GM21360 (cell line): ENCODE measurements around the gene MLLT1.

Experiments used
- ATAC-seq: cut with Tn5 transposase; IDR thresholded peaks from one replicate; pipeline ENCODE4 v1.9.1; 2021; ENCODE audit warnings: mild to moderate bottlenecking, moderate library complexity; ENCODE audit not compliant: unreplicated experiment

The MLLT1 gene

DNA sequence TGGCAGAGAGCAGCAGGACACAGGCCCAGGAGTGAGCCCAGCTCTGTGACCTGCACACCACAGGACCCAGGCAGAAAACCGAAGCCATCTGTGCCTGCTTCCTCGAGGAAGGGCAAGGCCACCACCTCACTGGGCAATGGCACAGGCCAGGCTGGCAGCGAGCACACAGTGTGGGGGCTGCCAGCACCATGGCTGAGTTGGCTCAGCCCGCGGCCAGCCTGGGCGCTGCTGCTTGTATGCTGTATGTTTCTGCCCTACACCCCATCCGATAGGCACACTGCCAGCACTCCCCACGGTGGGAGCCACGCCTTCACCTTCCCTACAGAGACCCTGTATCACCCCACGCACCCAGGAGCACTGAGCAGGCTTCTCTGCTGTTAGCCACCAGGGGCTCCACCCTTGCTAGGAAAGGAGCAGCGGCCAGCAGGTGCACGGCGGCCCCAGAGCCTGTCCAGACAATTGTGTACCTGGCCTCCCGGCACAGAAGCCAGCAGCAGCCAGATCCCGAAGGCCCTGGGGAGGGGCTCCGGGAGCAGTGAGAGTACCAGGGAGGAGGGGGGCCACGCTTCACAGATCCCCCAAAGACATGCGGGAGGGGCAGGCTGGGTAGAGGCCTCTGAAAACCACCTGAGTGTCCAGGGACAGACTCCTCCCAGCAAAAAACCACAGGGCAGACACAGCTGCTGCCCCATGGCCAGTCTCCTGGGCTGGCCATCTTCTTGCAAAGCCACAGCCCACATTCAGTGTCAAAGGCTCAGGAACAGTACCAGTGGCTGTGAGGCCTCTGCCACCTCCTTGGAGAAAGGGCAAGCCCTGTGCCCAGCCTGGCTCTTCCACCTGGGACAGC is 56.1 kb downstream of the MLLT1 start:
- ATAC-seq: no peak

DNA sequence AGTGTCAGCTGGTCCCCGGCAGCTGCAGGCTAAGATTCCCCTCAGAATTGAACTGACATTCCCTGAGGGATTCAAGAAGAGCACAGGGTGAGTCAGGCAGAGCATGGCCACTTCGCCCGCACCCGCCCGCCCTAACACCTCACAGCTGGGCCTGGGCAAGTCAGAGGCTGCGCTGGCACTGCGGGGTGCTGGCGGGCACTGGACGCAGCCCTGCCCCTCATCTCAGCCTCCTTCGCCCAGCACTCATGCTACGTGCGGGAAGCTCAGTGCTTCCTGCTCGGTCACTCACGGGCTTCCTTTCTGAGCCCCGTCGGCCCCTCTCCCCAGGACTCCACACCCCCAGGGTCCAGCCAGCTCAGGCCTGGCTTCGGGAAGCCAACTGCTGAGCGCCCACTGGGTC is 56.9 kb downstream of the MLLT1 start:
- no peak for ATAC-seq

DNA sequence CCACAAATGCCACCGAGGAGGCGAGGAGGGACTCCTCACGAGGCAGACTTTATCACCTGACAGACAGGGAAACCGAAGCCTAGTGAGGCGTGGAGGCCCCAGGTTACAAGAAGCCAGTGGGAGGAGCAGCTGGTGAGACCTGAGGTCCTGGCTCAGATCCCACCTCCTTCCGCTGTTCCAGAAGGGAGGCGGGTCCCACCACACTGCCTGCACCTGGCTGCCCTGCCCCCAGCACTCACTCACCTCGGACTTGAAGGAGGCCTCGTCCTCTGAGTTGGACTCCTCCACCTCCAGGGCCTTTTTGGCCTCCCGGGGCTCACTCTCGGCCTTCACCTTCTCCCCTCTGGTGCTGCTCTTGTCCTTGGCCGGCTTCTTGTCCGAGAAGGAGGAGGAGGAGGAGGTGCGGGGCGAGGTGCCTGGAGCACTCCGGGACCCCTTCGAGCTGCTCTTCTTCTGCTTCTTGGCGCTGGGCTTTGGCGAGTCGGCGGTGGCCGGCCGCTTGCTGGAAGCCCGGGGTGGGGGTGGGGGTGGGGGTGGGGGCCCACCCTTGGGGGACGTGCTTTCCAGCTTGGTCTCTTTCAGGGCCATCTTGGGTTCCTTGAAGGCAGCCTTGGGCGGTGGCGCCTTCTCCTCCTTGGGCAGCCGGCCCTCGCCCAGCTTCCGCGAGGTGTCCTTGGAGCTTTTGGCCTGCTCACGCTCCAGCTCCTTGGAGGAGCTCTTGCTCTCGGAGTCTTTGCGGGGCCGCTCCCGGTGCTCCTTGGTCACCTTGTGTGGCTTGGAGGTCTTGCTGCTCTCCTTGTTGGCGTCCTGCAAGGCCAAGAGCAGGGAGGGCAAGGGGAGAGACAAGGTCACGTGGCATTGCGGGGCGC is 57.7 kb downstream of the MLLT1 start:
- no peak for ATAC-seq

DNA sequence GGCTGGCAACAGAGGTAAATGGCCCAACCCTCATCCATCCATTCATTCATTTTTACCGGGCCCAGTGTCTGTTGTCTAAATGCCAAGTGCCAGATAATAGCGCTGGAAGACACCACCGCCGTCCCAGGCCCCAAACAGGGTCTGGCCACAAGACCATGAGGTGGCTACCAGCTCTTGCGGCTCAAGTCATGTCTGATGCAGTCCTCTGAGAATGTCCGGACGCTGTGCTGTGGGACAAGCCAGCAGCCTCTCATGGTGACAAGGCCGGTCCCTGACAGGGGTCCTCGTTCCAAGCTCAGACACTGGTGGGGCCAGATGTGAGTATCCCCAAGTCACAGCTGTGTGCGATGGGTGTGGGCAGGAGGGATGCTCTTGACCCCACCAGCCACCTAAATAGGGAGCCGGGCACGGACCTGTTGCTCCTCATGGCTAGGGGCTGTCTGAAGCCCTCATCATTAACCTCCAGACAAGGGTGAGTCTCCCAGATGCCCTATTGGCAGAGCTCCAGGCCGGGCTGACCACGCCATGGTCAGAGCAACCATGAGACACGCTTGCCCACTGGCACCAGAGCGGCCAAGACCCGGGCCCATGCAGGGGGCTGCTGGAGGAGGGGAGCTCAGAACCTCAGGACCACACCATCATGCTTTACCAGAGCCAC is 58.4 kb downstream of the MLLT1 start:
- ATAC-seq: no peak

DNA sequence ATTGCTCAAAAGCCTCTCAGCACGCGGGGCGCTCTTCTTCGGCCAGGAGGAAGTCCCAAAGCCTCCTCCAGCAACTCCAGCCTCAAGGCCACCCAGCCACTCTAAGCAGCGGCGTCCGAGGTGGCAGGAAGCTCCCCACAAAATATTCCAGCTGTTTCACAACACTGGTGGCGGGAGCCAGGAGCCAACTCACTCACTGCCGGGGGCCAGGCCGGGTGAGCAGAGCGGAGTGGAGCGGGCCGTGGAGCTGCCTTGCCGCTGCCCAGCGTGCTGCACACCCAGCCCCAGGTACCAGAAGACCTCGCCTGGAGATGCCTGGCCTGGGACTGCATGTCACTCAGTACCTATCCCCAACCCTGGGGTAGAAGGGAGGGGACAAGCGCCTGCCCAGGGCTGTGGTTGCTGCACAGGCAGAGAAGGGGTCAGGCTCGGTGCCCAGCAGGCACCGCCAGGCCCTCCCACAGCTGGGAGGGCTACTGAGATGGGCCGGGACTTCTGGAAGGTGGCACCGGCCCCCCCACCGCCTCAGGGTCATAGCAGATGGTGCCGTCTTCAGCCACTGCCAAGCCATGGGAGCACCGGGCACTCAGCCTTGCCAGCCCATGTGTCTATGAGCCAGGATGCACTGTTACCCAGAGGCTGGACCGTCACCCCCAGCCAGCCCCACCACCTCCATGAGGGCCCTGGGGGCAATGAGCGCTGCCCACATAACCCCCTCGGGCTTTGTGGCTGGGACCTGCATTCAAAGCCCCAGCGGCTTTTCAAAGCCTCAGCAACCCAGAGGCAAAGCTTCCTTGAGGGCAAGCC is 59.2 kb downstream of the MLLT1 start:
- ATAC-seq: no peak

DNA sequence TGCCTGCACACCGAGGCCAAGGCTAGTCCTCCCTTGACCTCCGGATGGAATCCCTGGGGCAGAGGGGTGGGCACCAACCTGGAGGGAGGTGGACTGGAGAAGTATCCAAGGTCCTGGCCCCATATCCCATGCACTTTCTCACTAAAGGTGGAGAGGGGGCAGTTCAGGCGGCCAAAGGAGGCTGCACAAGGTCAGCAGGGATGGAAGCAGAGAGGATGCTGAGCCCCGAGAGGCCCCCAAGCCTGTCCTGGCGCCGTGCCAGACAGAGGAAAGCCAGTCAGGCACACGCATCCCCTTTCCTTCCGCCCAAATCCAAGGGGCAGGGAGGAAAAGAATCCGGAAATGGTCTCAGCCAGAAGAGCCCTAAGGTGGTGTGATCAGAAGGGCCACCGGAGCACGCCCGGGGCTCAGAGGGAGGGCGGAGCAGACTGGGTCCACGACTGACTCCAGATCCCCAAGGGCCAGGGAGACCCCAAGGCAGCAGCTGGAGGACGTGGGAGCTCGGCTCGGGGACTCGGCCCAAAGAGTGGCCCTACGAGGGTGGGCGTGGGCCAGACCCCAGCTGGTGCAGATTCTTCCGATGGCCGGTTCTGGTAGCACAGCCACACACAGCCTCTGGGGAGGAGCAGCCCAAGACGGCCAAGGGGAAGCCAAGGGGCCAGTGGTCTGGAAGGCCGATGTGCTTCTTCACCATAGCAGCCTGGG is 60.0 kb downstream of the MLLT1 start:
- ATAC-seq: no peak

DNA sequence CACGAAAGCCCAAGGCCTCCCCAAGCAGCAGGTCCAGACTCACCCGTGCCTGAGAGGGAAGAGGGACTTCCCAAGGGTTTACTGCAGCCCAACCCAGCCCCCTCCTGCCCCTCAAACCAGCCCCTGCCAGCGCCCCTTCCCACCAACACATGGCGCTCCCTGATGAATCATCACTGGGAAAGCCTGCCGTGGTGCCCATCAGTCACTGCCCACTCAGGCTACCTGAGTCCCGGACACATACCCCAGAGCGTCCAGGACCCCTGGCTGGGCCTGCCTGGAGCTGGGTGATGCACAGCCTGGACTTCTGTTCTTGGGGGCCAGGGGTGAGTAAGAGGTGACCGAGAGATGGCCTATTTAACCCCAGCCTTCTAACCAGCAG is 60.6 kb downstream of the MLLT1 start:
- no peak for ATAC-seq

DNA sequence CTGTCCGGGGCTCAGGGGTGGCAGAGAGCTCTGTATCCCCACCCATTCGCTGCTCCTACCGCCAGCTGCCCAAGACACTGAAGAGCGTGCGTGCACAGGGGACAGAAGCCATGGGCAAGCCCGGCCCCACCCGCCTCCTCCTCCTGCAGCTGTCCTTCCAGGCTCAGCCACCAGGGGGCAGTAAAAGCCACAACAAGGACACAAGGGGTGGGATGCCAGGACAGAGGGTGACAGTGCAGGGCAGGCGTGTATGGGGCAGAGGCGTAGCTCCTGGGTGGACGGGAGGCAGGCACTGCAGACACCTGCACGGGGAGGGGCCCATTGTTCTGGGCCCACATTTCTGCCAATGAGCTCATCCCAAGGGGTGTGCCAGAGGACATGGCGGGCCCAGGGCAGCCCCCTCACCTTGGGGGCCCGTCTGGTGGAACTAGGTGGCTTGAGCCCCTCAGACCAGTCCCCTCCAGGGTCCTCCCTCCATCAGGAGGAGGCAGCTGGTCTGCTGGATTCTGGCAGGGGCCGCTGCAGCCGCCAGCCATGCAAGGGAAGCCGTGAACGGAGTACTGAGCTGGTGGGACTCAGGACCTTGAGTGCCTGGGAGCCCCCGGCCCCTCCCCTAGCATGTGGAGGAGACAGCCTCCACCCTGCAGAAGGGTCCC is 61.2 kb downstream of the MLLT1 start:
- ATAC-seq: peak; percentile 51

DNA sequence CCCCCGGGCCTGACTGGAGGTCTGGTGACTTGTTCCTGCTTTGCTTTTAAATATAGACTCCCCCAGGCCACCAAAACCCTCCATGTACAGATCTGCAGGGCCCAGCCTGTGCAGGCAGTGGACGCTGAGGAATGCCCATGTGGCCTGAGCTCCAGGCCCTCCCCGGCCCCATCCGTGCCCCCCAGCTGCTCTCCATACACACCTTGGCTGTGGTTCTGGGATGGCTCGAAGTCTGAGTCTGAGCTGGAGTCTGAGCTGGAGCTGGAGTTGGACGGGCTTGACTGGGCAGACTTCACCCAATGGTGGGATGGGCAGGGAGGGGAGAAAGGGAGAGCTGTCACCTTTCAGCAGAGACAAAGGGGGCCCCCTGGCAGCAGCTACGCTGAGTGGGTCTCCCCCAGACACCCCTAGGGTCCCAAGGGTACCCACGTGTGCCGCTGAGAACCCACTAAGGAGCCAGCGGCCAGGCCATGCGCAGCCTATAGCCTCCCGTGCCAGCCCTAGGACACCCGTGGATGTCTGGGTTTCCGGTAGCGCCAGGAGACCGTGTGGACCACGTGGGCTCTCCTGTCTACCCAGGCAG is 61.9 kb downstream of the MLLT1 start:
- ATAC-seq: no peak

DNA sequence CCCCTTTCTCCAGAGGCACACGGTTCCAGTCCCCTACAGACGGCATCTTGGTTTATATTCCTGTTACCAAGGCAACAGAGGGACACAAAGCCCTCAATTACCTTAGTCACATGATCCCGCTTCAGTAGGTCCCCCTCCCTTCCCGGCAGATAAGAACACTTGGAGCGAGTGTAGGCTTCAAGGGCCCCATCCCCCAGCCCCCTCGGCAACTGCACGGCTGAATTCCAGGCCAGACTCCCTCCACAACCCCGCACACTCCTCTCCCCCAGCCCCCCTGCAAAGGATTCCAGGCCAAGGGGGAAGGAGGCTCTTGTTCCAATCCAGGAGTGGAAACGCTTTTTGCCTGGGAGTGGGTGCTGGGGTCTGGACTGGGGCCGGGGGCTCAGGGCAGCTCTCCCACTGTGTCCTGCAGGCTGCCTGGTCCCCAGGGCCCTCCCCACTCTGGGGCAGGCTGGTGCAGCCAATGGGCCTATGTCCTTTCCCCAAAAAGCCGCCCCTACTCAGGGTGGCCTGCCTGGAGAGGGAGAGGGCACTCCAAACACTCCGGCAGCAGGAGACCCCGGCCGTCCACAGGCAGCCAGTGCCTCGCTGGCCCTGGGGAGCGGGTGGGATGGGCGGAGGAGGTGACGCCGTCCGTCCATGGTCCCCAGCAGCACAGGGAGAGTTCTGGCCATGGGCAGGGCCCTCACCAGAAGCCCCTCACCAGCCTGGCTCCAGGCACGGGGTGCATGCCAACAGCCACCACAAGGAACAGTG is 62.6 kb downstream of the MLLT1 start:
- no peak for ATAC-seq

DNA sequence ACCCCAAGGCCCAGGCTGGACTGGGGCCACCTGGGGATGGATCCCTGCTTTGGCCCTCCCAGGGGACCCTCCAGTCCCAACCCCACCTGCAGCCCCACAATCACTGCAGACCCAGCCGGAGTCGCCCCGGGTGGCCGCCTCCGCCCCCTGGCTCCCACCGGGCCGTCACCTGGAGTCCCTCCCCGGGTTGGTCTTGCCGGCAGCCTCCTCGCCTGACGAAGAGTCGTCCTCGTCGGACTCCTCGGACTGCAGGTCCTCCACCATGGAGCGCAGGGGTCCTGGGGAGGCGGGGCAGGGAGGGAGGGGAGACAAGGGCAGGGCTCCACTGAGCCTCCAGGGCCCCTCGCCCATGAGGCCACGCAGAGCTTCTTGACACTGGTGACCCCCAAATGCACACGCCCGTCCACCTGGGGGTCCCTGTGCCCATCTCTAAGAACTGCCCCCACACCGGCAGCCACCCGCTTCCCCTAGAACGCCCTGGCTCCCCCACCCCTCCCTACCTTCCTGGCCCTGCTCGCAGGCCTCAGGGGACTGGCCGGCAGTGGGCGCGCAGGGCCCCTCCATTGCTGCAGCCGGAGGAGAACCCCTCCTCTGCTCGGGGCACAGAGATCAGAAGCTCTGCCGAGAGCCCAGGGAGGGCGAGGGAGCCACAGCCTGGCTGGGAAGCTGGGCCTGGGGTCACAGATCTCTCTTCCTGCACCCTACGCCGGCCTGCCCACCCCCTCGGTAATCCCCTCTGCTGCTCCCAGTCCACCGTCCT is 63.4 kb downstream of the MLLT1 start:
- no peak for ATAC-seq

DNA sequence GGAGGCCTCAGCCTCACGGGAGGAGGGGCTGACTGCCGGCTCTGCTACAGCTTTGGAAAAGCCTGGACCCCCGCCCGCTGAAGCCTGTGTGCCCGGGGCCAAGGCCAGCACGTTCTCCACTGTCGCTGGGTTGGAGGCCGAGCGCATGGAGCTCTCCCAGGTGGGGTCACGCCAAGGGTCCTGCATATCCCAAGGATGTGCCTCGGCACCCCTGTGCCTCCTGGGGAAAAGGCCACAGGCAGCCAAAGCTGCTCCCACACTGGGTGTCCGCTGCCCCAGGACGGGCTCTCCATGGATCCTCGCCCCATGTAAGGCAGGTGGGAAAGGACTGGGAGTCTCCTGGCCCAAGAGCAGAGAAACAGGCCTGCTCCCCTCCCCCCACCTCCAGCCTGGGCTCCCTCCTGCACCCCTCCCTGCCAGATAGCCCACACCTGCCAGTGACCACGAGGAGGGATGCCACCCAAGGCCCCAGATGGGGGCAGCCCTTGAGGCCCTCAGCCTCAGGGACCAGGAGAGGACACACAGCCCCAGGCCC is 64.0 kb downstream of the MLLT1 start:
- no peak for ATAC-seq

DNA sequence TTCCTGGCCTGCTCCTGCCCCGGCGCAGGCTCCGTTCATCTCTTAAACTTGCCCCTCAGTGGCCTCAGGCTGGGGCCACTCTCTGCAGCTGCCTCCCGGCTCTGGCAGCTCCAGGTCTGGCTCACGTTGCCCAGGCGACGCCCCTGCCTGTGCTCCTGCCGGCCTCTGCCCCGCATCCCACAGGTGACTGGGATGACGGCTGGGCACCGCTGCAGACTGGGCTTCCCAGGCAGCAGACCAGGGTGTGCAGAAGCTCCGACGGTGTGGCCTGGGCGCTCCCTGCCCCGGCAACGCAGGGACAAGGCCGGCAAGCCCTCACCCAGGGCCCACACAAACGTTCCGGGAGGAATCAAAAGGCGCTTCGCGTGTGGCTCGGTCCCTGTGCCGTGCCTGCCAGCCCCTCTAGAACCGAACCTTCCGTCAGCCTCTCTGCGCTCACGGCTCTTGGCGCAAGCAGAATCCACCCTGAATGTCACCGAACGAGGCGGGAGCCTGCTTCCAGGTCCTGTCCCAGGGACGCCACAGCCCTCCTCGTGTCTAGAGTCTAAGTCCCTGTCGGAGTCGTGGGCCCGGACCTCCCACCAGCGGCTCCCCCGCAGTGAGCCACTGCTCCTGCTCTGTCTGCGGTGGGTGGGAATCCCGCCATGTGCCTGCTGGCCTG is 64.8 kb downstream of the MLLT1 start:
- no peak for ATAC-seq

DNA sequence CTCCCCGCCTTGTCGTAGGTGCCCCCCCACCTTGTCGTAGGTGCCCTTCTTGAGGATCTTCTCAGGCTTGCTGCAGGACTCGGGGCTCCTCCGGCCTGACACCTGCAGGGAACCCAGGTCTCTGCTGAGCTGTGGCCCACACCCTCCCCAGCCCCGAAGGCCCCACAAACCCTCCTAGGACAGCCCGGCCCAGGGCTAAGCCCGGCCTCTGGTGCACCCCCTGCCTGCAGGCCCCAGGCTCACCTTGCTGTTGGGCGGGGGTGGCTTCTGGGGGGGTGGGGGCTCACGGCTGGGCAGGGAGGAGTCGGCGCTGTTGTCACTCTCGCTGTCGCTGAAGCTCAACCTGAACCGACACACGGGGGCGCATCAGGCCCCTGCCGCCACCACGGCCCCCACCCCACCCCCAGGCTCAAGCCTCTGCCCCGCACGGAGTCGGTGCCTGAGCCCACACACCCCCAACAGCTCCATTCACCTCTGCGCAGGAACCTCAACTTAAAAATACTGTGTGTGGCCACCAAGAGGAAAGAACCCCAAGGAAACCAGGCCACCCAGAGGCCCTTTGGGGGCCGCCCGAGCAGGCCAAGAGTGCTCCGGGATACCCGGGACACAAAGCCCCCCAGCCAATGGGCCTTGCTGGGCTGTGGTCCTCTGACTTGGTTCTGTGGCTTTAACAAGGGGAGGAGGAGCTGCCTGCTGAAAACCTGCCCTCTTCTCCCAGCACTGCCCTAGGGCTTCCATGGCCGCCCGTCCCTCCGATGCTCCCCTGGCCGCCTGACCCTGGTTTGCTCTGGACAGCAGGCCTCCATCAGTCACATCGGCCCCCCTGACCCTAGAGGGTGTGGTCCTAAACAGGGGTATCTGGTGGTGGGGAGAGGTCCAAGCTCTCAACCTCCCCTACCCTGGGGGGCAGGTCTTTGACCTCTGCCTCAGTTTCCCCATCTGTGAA is 65.8 kb downstream of the MLLT1 start:
- no peak for ATAC-seq

DNA sequence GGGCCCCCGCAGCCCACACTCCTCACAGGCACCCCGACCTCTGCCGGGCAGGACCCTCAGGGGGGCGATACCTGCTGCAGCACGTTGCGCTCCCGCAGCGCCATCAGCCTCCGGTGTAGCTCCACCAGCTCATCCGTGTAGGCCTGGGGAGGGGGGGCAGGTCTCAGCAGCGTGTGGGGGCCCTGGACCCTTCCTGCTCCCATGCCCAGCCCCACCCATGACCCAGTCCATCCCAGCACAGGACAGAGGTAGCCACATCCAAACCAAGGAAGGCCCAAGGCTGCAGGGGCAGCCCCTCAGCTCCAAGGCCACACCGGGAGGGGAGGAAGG is 66.5 kb downstream of the MLLT1 start:
- no peak for ATAC-seq
